NT2/D1 (cell line): Measurements from ENCODE around the gene AKAP8L.

Experiments
- SUZ12 ChIP-seq: IDR thresholded peaks from 2 replicates; pipeline ENCODE4 v1.6.1; 2011; ENCODE audit not compliant: insufficient read length, insufficient read depth; ENCODE audit errors: extremely low read depth
- YY1 ChIP-seq: IDR thresholded peaks from 2 replicates; pipeline ENCODE4 v1.6.1; 2011; ENCODE audit not compliant: insufficient read length, insufficient read depth
- ZNF274 ChIP-seq: IDR thresholded peaks from 2 replicates; pipeline ENCODE4 v1.6.1; 2011; ENCODE audit warnings: mild to moderate bottlenecking, low read depth, low read length

- TF ChIP-seq ZNF274 (no peak), SUZ12 (no peak), YY1 (no peak)
These were observed 31.7 kb upstream of the AKAP8L start for GRCh38 chr19:15450528-15450890.
